GM21528 (cell line): ENCODE data around the gene RPL7A.
"Not testable (repeated sequence)": the region's sequence is repeated elsewhere in the genome, so short reads cannot be mapped to it uniquely, and the experiment has no call there.

Experiments
- ATAC-seq: cut with Tn5 transposase; IDR thresholded peaks from one replicate; pipeline ENCODE4 v1.9.1; 2021; ENCODE audit warnings: mild to moderate bottlenecking, moderate library complexity; ENCODE audit not compliant: unreplicated experiment, low FRiP score

Gene RPL7A

GRCh38 chr9:133327834-133328484, 20.1 kb upstream of the RPL7A start:
- ATAC-seq, result no peak

DNA sequence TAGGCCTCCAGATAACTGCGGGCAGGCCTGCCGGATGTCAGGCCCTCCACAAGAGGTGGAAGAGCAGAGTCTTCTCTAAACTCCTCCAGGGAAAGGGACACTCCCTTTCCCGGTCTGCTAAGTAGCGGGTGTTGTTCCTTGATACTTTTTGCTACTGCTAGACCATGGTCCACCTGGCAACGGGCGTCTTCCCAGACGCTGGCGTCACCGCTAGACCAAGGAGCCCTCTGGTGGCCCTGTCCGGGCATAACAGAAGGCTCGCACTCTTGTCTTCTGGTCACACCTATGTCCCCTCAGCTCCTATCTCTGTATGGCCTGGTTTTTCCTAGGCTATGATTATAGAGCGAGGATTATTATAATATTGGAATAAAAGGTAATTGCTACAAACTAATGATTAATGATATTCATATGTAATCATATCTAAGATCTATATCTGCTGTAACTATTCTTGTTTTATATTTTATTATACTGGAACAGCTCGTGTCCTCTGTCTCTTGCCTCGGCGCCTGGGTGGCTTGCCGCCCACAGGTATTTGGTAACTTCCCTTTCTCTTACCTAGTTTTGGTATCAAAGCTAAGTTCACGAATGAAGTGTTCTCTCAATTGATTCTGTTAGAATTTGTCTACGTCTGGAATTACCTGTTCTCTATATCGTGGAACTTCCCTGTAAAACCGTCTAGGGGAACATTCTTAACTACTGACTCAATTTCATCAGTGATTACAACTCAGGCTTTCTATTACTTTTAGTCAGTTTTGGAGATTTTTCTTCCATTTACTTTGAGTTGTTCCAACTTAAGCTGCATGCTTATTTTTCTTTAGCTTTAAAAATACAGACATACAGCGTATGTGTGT, 18.5 kb upstream of the RPL7A start:
- ATAC-seq, result not testable (repeated sequence)

DNA sequence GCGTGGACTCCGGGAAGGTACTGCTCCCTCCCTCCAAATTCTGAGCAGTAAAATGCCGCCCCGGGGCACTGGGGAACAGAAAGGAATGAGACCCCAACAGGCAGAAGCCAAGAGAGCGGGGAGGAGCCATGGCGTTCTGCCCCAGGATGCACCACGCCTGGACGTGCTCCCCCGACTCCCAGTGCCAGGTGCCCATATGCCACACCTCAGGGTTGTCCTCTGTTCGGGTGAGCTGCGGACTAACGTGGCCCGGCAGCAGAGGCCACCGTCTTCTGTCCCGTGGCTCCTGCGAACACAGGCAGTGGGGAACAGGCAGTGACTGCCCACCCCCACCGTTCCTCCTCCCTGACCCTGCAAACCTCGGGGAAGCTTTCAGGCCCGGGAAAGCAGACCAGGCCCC, 16.8 kb upstream of the RPL7A start:
- ATAC-seq, result no peak

- no peak for ATAC-seq
Measured at GRCh38 chr9:133331641-133332380, 16.2 kb upstream of the RPL7A start.

GRCh38 chr9:133332381-133332730, 15.7 kb upstream of the RPL7A start:
- no peak for ATAC-seq

DNA sequence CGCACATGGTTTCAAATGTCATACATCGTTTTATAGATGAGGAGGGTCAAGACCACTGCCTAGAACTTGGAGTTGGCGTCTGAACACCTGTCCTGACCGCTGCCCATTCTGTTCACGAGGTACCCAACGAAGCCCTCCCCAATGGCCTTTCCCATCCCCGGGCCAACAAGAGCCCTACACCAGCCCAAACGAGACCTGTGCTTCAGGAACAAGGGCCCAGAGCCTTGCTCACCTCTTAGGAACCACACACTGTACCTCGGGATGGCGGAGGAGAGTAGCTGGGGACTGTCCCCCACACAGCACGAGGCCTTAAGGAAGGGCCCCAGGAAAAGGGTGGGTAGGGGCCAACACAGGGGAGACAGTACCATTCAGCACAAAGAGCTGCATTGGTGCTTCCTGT, 15.0 kb upstream of the RPL7A start:
- no peak for ATAC-seq

DNA sequence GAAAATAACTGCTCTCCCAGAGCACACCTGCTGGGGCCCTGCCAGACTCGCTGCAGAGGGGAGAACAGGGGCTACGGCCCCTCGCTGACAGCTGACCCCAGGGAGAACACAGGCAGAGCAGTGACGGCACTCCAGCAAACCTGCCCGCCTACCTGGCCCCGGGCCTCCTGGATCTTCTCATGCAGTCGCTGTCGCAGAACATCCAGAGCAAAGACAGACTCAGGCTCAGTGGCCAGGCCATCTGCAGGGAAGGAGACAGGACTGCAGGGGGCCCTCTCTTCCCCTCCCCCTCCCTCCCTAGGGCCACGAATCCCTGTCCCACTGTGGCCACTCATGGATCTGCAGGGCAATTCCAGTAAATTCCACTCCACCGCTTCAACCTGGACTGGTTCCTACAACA, 14.5 kb upstream of the RPL7A start:
- ATAC-seq, result no peak

DNA sequence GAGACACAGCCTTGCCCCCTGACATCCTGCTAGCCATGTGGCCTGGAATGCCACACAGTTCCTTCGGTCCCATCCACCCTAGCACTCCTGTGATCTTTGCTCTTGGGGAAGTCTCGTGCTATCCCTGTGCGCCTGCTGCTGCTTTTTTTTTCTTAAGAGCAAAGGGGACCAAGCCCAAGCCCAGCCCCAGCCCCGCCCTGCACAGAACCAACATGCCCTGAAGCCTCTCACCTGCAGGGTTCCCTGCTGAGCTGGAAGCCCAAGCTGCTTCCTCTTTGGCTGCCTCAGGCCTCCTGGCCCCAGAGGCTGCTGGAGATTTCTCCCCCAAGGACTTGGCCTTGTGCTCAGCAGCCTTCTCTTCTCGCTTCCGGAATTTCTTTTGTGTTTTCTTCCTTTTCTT, 13.9 kb upstream of the RPL7A start:
- no peak for ATAC-seq

- ATAC-seq, result not testable (repeated sequence)
Measured at GRCh38 chr9:133334888-133335287, 13.1 kb upstream of the RPL7A start.

GRCh38 chr9:133335924-133336811, 11.8 kb upstream of the RPL7A start, which contains the start of gene SURF6:
SURF6 (minus strand) TSS chr9:133336188; CDS start chr9:133336132, 56 bp downstream.
- peak; percentile 75 for ATAC-seq

- no peak for ATAC-seq
Measured at GRCh38 chr9:133339641-133340040, 8.4 kb upstream of the RPL7A start.

DNA sequence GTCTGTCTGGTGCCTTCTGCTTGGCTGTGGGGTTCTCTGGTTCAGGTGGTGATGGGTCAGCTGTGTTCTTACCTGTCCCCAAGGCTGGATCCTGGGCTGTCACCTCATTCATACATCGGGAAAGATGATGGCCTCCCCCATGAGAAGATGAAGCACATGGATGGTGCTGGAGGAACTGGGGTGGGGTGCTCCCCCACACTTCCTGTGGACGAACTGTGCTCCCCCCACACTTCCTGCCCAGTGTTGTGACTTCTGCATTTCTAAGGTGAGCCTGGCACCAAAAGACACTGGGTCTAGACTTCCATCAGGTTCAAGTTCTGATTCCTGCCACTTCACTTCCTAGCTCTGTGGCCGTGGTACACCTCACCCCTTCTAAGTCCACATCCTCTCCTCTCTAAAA, 7.8 kb upstream of the RPL7A start:
- no peak for ATAC-seq

- no peak for ATAC-seq
Measured at GRCh38 chr9:133340916-133341315, 7.1 kb upstream of the RPL7A start.

GRCh38 chr9:133341369-133342068, 6.5 kb upstream of the RPL7A start:
- no peak for ATAC-seq

- ATAC-seq, result no peak
Measured at GRCh38 chr9:133342069-133342406, 6.0 kb upstream of the RPL7A start.

GRCh38 chr9:133342570-133342969, 5.4 kb upstream of the RPL7A start:
- ATAC-seq, result no peak

DNA sequence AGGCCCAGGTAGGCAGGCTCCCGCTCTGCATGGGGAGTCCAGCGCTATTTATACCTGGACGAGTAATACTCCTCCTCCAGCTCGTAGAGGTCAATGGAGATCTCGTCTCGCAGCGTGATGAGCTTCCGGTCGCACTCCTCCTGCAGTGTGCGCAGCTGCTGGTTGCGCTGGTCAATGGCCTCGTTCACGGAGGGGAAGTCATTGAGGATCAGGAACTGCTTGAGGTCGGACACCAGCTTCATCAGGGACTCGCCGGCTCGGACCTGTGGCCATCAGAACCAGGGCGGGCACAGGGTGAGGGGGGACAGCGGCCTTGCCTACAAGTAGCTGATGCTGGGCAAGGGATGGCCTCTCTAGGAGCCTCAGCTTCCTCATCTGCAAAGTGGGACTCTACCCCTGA, 3.9 kb upstream of the RPL7A start:
- ATAC-seq, result no peak

DNA sequence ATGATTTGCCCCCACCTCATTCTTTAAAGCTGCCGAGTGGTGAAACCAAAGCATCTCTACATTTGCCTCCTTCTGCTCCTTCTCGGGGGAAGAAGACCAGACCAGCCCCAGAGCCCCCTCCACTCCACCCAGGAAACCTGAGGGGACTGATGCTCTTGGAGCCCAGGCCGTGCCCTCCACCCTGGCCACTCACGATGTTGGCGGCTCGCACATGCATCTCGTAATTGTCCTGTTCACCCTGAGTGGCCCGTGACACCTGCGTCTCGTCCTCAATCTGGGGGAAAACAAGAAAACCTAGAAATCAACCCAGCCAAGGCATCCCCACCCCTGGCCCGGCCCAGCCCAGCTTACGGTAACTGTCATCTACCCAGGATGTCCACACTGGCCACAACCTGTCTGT, 3.0 kb upstream of the RPL7A start:
- ATAC-seq, result no peak

DNA sequence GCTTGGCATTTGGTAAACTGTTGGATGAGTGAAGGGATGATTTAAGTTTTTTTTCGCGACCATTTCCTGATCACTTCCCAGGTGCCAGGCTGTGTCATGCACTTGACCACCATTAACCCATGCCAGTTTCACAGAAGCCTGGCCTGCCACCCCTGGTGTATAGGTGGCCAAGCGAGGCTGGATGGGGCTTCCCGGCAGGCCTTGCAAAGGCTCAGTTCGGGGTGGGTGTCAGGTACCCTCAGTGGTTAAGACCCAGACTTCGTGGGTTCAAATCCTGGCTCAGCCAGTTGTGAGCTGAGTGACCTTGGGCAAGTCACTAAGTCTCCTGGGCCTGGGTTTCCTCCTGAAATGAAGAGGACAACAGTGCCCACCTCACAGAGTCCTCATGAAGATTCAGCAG, 2.4 kb upstream of the RPL7A start:
- no peak for ATAC-seq
